Measurements from ENCODE around the gene MBP. TPM values are rescaled to one million over a fixed set of nuclear protein-coding genes. Genes with fewer than 3 reads are reported as not detected.

MBP gene
- total RNA-seq, 2 experiments from 2014 or later, result 13.5 to 28.9 TPM

- CTCF ChIA-PET (ENCODE audit: unreplicated experiment), result no interaction called here
- H3K36me3 ChIP-seq (ENCODE audit: insufficient read depth, low read length), result no peaks in the 10 kb centered on the region
- no peaks in the 10 kb centered on the region for H3K9me2 ChIP-seq (ENCODE audit: insufficient read depth, low read length)
- no peak overlapping the region for H3K4me3 ChIP-seq (ENCODE audit: low read depth, low read length, poor library complexity, severe bottlenecking)
- no peak overlapping the region for H2AFZ ChIP-seq (ENCODE audit: low read length)
- no peaks in the 10 kb centered on the region for H4K20me1 ChIP-seq (ENCODE audit: insufficient read depth, low read length)
- TF ChIP-seq, protein P1, sequence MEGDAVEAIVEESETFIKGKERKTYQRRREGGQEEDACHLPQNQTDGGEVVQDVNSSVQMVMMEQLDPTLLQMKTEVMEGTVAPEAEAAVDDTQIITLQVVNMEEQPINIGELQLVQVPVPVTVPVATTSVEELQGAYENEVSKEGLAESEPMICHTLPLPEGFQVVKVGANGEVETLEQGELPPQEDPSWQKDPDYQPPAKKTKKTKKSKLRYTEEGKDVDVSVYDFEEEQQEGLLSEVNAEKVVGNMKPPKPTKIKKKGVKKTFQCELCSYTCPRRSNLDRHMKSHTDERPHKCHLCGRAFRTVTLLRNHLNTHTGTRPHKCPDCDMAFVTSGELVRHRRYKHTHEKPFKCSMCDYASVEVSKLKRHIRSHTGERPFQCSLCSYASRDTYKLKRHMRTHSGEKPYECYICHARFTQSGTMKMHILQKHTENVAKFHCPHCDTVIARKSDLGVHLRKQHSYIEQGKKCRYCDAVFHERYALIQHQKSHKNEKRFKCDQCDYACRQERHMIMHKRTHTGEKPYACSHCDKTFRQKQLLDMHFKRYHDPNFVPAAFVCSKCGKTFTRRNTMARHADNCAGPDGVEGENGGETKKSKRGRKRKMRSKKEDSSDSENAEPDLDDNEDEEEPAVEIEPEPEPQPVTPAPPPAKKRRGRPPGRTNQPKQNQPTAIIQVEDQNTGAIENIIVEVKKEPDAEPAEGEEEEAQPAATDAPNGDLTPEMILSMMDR (conservative IDR thresholded peaks at IDR 0.05; ENCODE audit: low read length), result no peak
- TF ChIP-seq EZH2phosphoT487 (IDR thresholded peaks at IDR 0.05; ENCODE audit: borderline replicate concordance, low read depth, low read length), result no peak
- DNase-seq (ENCODE audit: low spot score), result no peak
- no TSS peak for BruUV-seq (replicated peaks)
- no peaks in the 10 kb centered on the region for H3K4me1 ChIP-seq (ENCODE audit: insufficient read depth, low read length, poor library complexity, severe bottlenecking)
- no peak overlapping the region for H3K4me2 ChIP-seq (ENCODE audit: low read length)
- H3K9me3 ChIP-seq (ENCODE audit: low read length), result no peaks in the 10 kb centered on the region
- intact Hi-C loops (cut with micrococcal nuclease; ENCODE audit: unreplicated experiment), result no loop called here
- POLR2A ChIA-PET, result no interaction called here
- no peaks in the 10 kb centered on the region for H3K79me2 ChIP-seq (ENCODE audit: insufficient read depth, low read depth, low read length)
- no peak overlapping the region for H3K27ac ChIP-seq (ENCODE audit: low read depth, low read length, poor library complexity, severe bottlenecking)
Measured at GRCh38 chr18:77006305-77007175, 126.0 kb downstream of the MBP start.

DNA sequence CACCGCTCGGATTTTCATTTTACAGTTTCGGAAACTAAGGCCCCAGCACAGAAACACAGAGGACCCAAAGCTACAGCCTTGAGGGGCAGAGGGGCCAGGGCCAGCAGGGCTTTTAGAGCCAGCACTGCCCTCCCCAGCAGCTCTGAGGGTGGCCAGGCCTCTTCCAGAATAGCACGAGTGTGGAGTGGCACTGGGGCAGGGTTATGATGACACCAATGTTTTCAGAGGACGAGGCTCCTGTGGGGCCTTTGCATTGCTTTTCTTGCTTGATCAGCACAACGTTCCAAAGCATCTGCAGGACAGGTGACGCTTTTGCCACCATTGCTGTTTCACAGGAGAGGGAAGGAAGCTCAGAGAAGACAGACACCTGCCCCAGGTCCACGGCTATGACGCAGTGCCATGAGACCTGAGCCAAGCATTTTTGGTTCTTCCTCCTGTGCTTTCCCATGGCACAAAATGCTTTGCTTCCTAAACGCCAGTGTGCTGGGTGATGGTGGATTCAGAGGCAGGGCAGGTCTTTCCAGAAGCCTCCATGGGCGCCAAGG is 126.9 kb downstream of the MBP start:
- Histone ChIP-seq H3K36me3 (ENCODE audit: insufficient read depth, low read length) (no peaks in the 10 kb centered on the region), H3K4me2 (ENCODE audit: low read length) (no peak overlapping the region), H3K4me1 (ENCODE audit: insufficient read depth, low read length, poor library complexity, severe bottlenecking) (peaks cover 1% of the 10 kb centered on the region), H3K9me3 (ENCODE audit: low read length) (no peaks in the 10 kb centered on the region), H3K79me2 (ENCODE audit: insufficient read depth, low read depth, low read length) (no peaks in the 10 kb centered on the region), H3K27ac (ENCODE audit: low read depth, low read length, poor library complexity, severe bottlenecking) (no peak overlapping the region), H4K20me1 (ENCODE audit: insufficient read depth, low read length) (no peaks in the 10 kb centered on the region), H2AFZ (ENCODE audit: low read length) (no peak overlapping the region), H3K4me3 (ENCODE audit: low read depth, low read length, poor library complexity, severe bottlenecking) (no peak overlapping the region), H3K9me2 (ENCODE audit: insufficient read depth, low read length) (no peaks in the 10 kb centered on the region)
- ChIA-PET POLR2A (no interaction called here), CTCF (ENCODE audit: unreplicated experiment) (no interaction called here)
- TF ChIP-seq EZH2phosphoT487 (IDR thresholded peaks at IDR 0.05; ENCODE audit: borderline replicate concordance, low read depth, low read length), result no peak
- TF ChIP-seq, protein P1 (conservative IDR thresholded peaks at IDR 0.05; ENCODE audit: low read length), result no peak
- BruUV-seq (replicated peaks), result no TSS peak
- no peak for DNase-seq (ENCODE audit: low spot score)
- intact Hi-C loops (cut with micrococcal nuclease; ENCODE audit: unreplicated experiment), result no loop called here

All from OCI-LY7 (cell line).